GM10847 (cell line): ENCODE data around the gene HLA-B.

ENCODE experiments used
- POLR2A ChIP-seq: IDR thresholded peaks from 2 replicates; pipeline ENCODE4 v1.6.1; 2011; ENCODE audit not compliant: insufficient read length; ENCODE audit errors: extremely low read depth

HLA-B gene

GRCh38 chr6:31356216-31356945, 598 bp downstream of the HLA-B start:
- no peak for TF ChIP-seq POLR2A

GRCh38 chr6:31355583-31355948, 1.4 kb downstream of the HLA-B start:
- no peak for TF ChIP-seq POLR2A

- no peak for TF ChIP-seq POLR2A
Measured at GRCh38 chr6:31354864-31355582, 2.0 kb downstream of the HLA-B start.

- no peak for TF ChIP-seq POLR2A
Measured at GRCh38 chr6:31354158-31354863, 2.7 kb downstream of the HLA-B start.

GRCh38 chr6:31353384-31353945, 3.5 kb downstream of the HLA-B start:
- TF ChIP-seq POLR2A = peak; percentile 20

GRCh38 chr6:31352683-31353383, 4.1 kb downstream of the HLA-B start:
- TF ChIP-seq POLR2A = peak; percentile 44

GRCh38 chr6:31352310-31352682, 4.7 kb downstream of the HLA-B start:
- TF ChIP-seq POLR2A = no peak

- no peak for TF ChIP-seq POLR2A
Measured at GRCh38 chr6:31351401-31352309, 5.3 kb downstream of the HLA-B start.

- no peak for TF ChIP-seq POLR2A
Measured at GRCh38 chr6:31351033-31351380, 6.0 kb downstream of the HLA-B start.

GRCh38 chr6:31350196-31351032, 6.6 kb downstream of the HLA-B start:
- no peak for TF ChIP-seq POLR2A

- no peak for TF ChIP-seq POLR2A
Measured at GRCh38 chr6:31349301-31349700, 7.7 kb downstream of the HLA-B start.

- no peak for TF ChIP-seq POLR2A
Measured at GRCh38 chr6:31345026-31345730, 11.8 kb downstream of the HLA-B start.

- TF ChIP-seq POLR2A = no peak
Measured at GRCh38 chr6:31340228-31340627, 16.8 kb downstream of the HLA-B start.
